Activated T-helper 1 cell treated with Interleukin-2 at 50 U/mL for 16 hours (primary cell): ENCODE results near the gene GTF2H2.
"Not testable (repeated sequence)": the region's sequence is repeated elsewhere in the genome, so short reads cannot be mapped to it uniquely, and the experiment has no call there.

Experiments used
- DNase-seq: peaks from one replicate; pipeline ENCODE4 v3.0.0-alpha.2; 2020; ENCODE audit warnings: low read depth

Gene GTF2H2

GRCh38 chr5:71067262-71067928, at the start of gene GTF2H2:
TSS of gene GTF2H2 (minus strand) at chr5:71067676. CDS start at chr5:71062763, 4,913 bp downstream.
- DNase-seq = not testable (repeated sequence)

DNA sequence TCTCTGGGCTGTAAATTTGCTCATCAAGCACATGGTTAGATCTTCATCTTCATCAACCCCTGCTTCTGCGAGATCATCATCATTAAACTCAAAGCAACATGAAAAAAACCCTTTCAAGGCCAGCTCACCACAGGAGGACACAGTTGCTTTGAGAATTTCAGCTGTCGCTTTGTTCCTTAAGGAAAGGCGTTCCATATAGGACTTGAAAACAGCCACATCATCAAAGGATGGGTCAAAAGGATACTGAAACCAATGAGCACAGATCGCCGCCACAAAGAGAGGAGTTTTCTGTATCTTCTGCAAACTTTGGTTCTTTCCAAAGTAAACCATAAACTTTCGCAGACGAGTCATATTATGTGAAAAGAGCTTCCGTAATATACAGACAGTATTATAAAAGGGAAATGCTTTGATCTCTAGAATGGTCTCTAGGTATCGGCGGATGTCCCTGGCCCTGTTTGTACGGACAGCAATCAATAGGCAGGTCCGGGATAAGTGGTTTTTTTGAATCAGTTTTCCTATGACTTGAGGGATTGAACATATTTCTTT, 42.3 kb upstream of the GTF2H2 start:
- not testable (repeated sequence) for DNase-seq

GRCh38 chr5:71099996-71100395, 32.5 kb upstream of the GTF2H2 start:
- not testable (repeated sequence) for DNase-seq

- DNase-seq = not testable (repeated sequence)
Measured at GRCh38 chr5:71097930-71098203, 30.4 kb upstream of the GTF2H2 start.

DNA sequence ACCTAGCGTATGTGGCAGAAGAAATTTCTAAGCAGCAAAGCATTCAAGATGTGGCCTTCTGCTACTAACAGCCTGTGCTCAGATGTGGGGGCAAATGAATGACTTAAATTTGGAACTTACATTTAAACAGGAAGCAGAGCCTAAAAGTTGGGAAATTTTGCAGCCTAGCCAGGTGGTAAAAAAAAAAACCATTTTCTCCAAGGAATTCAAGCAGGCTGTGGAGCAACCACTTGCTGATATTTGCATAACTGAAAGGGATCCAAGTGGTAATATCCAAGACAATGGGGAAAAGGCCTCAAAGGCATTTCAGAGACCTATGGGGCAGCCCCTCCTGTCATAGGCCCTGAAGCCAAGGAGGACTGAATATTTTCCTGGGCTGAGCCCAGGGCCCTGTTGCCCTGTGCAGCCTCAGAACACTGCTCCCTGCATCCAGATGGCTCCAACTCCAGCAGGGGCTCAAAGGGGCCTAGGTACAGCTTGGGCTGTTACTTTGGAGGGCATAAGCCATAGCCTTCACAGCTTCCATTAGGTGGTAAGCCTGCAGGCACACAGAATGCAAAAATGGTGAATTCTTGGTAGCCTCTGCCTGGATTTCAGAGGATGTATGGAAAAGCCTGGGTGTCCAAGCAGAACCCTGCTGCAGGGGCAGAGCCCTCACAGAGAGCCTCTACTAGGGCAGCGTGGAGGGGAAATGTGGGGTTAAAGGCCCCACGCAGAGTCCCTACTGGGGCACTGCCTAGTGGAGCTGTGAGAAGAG, 29.9 kb upstream of the GTF2H2 start:
- DNase-seq = not testable (repeated sequence)

GRCh38 chr5:71089773-71090172, 22.3 kb upstream of the GTF2H2 start:
- not testable (repeated sequence) for DNase-seq

DNA sequence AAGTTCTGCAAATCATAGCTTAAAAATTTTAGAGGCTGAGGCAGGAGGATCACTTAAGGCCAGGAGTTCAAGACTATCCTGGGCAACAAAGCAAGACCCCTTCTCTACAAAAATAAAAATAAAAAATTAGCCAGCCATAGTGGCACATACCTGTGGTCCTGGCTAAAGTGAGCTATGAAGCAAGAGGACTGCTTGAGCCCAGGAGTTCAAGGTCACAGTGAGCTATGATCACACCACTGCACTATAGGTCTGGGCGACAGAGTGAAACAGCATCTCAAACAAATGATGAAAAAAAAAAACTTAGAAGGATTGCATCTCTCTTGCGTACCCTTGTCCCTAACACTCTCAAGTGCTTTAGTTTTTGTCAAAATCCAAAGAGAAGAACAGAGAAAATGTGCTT, 21.3 kb upstream of the GTF2H2 start:
- not testable (repeated sequence) for DNase-seq

GRCh38 chr5:71086145-71086544, 18.7 kb upstream of the GTF2H2 start:
- DNase-seq = not testable (repeated sequence)

- not testable (repeated sequence) for DNase-seq
Measured at GRCh38 chr5:71084280-71085063, 17.0 kb upstream of the GTF2H2 start.

GRCh38 chr5:71082898-71083297, 15.4 kb upstream of the GTF2H2 start:
- not testable (repeated sequence) for DNase-seq

DNA sequence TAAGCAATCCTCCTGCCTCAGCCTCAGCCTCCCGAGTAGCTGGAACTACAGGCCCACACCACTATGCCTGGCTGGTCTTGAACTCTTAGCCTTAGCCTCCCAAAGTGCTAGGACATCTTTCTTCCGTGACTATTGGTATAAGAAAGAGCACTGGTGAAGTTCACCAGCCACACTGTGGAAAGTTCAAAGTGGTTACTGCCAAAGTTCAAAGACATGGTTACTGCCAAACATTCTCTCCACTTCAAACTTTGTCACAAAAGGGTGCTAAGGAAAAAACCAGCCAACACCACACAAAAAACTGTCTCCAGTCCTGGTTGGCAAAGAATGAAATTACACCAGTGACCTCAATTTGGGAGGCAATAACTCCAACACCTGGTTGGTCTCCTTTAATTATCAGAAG, 14.9 kb upstream of the GTF2H2 start:
- not testable (repeated sequence) for DNase-seq

DNA sequence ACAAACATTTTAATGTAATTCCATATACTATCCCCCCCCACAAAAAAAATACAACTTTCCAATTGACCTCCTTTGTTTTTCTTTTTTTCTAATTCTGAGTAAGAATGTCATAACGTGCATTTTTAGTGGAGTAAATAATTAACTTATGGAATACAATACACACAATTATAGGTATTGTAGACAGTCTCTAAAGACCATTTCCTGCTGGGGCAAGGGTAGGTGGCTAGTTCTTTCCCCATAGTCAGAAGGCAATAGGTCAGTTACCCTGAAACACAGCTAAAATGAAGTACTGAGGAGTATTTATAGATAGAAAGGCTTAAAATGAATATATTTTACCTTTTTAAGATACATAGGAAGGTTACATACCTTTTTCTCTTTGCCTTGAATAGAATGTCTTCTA, 6.2 kb downstream of the GTF2H2 start:
- DNase-seq = not testable (repeated sequence)

GRCh38 chr5:71059426-71059825, 8.1 kb downstream of the GTF2H2 start:
- not testable (repeated sequence) for DNase-seq

- not testable (repeated sequence) for DNase-seq
Measured at GRCh38 chr5:71044808-71045207, 22.7 kb downstream of the GTF2H2 start.

GRCh38 chr5:71044128-71044527, 23.3 kb downstream of the GTF2H2 start:
- DNase-seq = not testable (repeated sequence)

DNA sequence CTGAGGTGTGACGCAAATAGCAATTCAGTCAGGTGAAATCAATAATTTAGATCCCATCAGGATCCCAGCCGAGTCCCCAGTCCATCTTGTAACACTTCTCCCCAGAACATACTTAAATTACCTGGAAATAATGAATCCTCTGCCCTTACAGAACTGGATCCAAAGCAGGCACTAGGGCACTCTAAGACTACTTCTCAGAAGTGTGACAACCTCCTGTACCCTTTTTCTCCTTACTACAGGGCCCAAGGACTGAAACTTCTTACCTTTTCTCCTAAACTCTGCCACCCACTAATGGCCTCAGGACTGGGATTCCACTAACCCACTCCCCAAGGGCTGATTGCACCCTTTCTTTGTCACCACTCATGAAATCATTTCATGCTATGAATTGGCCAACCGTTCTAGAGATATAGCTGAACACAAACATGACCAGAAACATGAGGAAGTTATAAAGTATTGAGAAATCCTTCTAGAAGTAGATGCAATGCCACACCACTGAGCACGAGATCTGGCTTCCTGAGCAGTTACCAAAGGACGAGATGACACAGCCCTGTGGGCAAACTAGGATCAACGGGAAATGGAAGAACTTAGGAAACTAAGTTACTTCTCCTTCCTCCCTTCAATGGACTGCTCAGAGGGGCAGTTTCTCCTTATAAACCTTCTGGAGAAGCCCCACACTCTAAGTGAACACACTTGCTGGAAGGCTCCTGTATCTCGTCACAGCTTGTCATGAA, 36.3 kb downstream of the GTF2H2 start:
- not testable (repeated sequence) for DNase-seq

- not testable (repeated sequence) for DNase-seq
Measured at GRCh38 chr5:71025289-71025953, 42.1 kb downstream of the GTF2H2 start, which contains the start of gene NAIP. TSS of gene NAIP (minus strand) at chr5:71025339. CDS start at chr5:71012915, 12,424 bp downstream.

DNA sequence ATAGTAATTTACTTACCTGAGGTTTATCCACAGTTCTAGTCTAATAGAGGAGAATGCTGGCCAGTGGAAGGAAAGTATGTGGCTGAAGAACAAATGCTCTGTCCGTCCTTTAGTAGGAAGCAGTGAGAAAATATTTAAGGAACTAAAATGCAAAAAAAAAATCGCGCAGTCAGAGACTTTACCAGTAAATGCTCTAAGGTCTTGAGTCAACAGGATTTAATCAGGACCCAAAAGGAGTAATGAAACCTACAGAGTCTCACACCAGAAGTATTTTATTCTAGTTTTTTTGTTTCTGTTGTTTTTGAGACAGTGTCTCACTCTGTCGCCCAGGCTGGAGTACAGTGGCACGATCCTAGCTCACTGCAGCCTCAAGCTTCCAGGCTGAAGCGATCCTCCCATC, 46.8 kb downstream of the GTF2H2 start:
- not testable (repeated sequence) for DNase-seq

- not testable (repeated sequence) for DNase-seq
Measured at GRCh38 chr5:71018376-71019005, 49.0 kb downstream of the GTF2H2 start.

DNA sequence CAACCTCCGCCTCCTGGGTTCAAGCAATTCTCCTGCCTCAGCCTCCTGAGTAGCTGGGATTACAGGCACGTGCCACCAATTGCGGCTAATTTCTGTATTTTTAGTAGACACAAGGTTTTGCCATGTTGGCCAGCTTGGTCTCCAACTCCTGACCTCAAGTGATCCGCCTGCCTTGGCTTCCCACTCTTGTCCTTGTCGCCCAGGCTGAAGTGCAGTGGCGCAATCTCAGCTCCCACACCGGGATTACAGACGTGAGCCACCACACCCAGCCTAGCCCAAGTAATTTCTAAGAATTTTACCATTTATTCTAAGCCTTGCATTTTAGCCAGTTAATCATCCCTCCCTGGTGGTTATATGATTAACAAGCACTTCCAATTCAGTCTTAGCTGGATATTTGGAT, 53.3 kb downstream of the GTF2H2 start:
- no peak for DNase-seq

DNA sequence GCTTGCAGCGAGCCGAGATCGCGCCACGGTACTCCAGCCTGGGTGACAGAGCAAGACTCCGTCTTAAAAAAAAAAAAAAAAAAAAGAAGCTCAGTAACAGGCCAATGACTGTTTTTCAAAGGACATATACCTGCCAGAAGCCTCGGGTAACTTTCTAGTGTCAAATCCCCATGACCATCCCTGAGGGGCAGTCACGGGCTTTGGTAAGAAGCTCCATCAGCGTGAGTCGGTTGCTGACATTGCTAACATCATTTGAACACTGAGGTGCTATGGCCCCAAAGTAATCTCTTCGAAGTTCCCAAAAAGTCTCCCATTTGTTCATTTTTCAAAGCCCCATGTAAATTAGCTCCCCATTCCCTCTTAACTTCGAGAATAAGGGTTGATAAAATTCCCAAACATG, 53.9 kb downstream of the GTF2H2 start:
- no peak for DNase-seq
